ENCODE data around the gene BMPER. TPM values are rescaled to one million over a fixed set of nuclear protein-coding genes. Genes with fewer than 3 reads are reported as not detected.

Gene BMPER
- total and polyA plus RNA-seq, 2 of the 8 experiments (the other 6 are each of a cell fraction or from before 2014, with no cell fraction given): 0.33 to 0.69 TPM

GRCh38 chr7:34108165-34108564 is 202.8 kb downstream of the BMPER start (continued):
- no peak for TF ChIP-seq EP300 (IDR thresholded peaks at IDR 0.05; ENCODE audit: borderline replicate concordance in 1 of 2, low read depth in 2 of 2, low read length in 2 of 2)
- no peak for TF ChIP-seq TCF12 (IDR thresholded peaks at IDR 0.05; ENCODE audit: low read depth, low read length)
- no peak for TF ChIP-seq CBX8 (IDR thresholded peaks at IDR 0.05; ENCODE audit: borderline replicate concordance, low read depth, low read length)

All from H1 (cell line).